GM06990 (cell line): ENCODE data around the gene CCT7.
A peak's percentile ranks its signal among the peaks of the same experiment; 100 is the strongest.
"Not testable (repeated sequence)": the region's sequence is repeated elsewhere in the genome, so short reads cannot be mapped to it uniquely, and the experiment has no call there.

Experiments used
- DNase-seq: peaks from one replicate; pipeline ENCODE4 v3.0.0-alpha.2; 2011; ENCODE audit not compliant: insufficient read length; ENCODE audit errors: extremely low read depth
- H3K27me3 ChIP-seq: replicated peaks from 2 replicates; pipeline ENCODE4 v1.6.0; 2011; ENCODE audit warnings: low read length; ENCODE audit not compliant: control insufficient read depth, insufficient read depth
- H3K36me3 ChIP-seq: 2 replicates; pipeline ENCODE4 v1.5.1; 2011; ENCODE audit warnings: low read length; ENCODE audit not compliant: control insufficient read depth, insufficient read depth
- H3K4me3 ChIP-seq: replicated peaks from 2 replicates; pipeline ENCODE4 v1.5.1; 2011; ENCODE audit warnings: low read depth, mild to moderate bottlenecking, control low read depth, low read length
- TF ChIP-seq, protein P1 (sequence below): IDR thresholded peaks from 2 replicates; pipeline ENCODE4 v1.5.1; 2011; ENCODE audit warnings: low read length, control low read depth, mild to moderate bottlenecking, inconsistent platforms; ENCODE audit not compliant: insufficient read depth, poor library complexity, severe bottlenecking

Gene CCT7

DNA sequence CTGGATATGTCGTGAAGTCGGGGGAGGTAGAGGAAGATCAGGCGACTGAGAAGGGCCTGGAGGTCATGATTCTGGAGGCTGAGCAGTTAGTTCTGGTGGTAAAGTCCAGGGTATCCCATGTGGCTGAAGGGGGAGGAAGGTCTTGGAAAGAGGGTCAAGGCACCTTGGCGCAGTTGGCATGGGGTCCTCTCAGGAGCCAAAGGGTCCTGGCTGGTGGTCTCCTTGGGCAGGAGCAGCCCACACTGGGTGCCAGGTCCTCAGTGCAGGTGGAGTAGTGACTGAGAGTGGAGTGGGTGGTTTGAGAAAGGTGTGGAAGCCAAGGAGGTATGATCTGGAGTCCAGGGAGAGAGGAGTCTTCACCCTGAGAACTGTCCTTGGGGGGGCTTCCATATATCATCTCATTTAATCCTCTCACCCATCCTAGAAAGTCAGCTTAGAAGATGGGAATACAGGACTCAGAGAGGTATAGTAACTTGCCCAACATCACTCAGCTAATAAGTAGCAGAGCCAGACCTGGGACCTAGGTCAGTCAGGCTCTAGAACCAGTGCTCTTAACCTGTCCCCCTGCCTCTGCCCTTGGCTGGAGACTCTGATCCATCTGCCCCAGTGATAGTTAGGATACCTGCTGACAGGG is 25.7 kb downstream of the CCT7 start:
- TF ChIP-seq, protein P1, sequence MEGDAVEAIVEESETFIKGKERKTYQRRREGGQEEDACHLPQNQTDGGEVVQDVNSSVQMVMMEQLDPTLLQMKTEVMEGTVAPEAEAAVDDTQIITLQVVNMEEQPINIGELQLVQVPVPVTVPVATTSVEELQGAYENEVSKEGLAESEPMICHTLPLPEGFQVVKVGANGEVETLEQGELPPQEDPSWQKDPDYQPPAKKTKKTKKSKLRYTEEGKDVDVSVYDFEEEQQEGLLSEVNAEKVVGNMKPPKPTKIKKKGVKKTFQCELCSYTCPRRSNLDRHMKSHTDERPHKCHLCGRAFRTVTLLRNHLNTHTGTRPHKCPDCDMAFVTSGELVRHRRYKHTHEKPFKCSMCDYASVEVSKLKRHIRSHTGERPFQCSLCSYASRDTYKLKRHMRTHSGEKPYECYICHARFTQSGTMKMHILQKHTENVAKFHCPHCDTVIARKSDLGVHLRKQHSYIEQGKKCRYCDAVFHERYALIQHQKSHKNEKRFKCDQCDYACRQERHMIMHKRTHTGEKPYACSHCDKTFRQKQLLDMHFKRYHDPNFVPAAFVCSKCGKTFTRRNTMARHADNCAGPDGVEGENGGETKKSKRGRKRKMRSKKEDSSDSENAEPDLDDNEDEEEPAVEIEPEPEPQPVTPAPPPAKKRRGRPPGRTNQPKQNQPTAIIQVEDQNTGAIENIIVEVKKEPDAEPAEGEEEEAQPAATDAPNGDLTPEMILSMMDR: no peak
- peaks cover 33% of the 10 kb centered on the region for H3K36me3 ChIP-seq
- no peaks in the 10 kb centered on the region for H3K27me3 ChIP-seq
- no peak for DNase-seq
- H3K4me3 ChIP-seq: no peak overlapping the region

DNA sequence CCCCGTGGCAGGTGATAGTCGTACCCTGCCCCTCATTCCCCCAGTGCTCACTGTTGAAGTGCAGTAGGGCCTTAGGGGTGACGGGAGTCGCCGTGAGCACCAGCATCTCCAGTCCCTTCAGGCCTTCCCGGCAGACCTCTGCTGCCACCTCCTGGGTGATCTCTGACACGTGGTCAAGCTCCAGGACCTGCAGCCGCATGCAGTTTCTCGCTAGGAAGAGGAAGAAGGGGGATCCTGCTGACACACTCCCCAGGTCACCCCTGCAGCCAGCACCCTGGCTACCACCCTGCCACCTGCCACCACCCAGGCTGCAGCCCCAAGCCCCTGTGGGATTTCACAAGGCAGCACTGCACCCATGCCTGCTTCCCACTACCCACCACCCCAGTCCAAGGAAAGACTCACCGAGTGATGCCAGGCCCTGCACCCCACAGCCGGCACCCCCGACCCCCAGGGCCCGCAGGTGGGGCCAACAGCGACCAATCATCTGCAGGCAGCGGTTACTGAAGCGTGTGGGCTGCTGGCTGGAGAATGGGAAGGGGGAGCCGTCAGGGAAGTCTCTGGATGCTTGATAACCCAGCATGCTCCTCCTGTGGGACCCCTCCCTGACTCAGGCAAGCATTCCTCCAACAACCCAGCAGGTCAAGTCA is 26.4 kb downstream of the CCT7 start:
- H3K36me3 ChIP-seq: peaks cover 31% of the 10 kb centered on the region
- no peak overlapping the region for H3K4me3 ChIP-seq
- TF ChIP-seq, protein P1: peak; percentile 46
- H3K27me3 ChIP-seq: no peaks in the 10 kb centered on the region
- no peak for DNase-seq

DNA sequence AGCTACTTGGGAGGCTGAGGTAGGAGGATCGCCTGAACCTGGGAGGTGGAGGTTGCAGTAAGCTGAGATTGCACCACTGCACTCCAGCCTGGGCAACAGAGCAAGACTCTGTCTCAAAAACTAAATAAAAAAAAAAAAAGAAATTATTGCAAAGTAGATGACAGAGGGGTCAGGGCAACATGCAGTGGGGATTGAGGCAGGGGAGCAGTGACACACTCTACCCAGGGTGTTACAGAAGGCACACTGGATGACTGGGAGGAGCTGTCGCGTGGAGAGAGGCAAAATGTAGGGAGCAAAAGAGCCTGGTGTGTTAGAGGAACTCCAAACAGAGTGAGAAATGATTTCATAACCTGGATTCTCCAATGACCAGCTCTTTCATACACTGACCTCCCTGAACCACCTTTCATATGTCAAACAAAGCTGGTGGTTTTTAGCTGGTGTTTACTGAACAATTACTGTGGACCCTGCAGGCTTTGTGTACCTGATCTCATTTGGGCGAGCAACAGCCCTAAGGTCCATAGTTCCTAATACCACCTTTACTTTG is 28.1 kb downstream of the CCT7 start:
- peaks cover 32% of the 10 kb centered on the region for H3K36me3 ChIP-seq
- no peak overlapping the region for H3K4me3 ChIP-seq
- no peaks in the 10 kb centered on the region for H3K27me3 ChIP-seq
- DNase-seq: no peak
- TF ChIP-seq, protein P1: no peak

DNA sequence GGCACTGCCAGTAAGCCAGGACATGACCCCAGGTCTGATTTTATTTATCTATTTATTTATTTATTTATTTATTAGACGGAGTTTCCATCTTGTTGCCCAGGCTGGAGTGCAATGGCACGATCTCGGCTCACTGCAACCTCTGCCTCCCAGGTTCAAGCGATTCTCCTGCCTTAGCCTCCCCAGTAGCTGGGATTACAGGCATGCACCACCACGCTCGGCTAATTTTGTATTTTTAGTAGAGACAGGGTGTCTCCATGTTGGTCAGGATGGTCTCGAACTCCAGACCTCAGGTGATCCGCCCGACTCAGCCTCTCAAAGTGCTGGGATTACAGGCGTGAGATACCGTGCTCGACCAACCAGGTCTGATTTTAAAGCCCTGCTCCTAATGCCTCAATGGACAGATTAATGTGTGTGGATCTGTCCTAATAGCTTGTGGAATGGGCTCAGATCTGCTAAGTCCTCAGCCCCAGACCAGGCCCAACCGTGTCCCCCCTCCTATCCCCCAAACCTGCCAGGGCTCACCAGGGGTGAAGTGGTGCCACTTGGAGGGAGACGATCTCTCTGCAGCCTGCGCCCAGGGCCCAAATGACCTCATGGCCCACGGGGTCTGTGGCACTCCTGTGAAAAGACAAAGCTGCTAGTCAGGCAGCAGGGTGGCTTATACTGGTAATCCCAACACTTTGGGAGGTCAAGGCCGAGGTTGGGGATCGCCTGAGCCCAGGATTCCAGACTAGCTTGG is 28.8 kb downstream of the CCT7 start:
- not testable (repeated sequence) for DNase-seq

DNA sequence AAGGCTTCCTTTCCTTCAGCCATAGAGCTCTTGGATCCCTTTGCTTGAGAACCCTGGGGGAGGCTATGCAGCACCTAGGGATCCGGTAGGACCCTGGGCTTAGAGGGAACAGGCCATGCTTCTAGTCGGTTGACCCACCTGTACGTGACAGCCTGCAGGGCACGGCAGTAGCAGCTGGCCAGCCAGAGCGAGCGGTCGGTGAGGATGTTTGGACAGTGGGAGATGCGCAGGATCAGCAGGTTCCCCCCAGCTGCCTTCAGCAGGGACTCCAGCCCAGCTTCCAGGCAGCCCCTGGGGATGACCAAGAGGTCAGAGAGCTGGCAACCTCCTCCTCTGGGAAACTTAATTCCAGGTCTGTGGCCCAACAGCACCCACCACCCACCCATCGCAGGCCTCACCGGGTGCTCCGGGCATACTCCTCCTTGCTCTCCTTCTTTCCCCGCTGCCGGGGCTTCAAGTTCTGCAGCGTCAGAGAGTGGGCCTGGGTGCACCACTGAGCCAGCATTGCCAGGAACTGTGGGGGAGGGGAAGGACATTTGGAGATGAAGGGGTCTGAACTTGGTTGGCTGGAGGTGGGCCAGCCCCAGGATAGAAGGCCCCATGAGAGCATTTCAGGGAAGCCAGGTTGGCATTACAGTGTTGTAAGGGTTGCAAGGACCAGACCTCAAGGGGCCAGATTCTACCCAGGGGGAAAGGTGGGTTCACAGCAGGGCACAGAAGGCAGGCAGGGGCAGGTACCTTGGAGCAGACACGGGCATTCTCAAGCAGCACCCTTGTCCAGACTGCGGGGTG is 29.6 kb downstream of the CCT7 start:
- TF ChIP-seq, protein P1: no peak
- DNase-seq: no peak
- H3K4me3 ChIP-seq: no peak overlapping the region
- peaks cover 30% of the 10 kb centered on the region for H3K36me3 ChIP-seq
- H3K27me3 ChIP-seq: no peaks in the 10 kb centered on the region

More for the DNA sequence above, 28.8 kb downstream of the CCT7 start:
- not testable (repeated sequence) for H3K27me3 ChIP-seq, H3K4me3 ChIP-seq
- H3K36me3 ChIP-seq: peaks cover 32% of the 10 kb centered on the region
